Endodermal cell (in vitro differentiated cells): ENCODE measurements around the gene PPP1R9A. TPM values are rescaled to one million over a fixed set of nuclear protein-coding genes. Genes with fewer than 3 reads are reported as not detected.

Experiments
- DNase-seq: peaks from one replicate; pipeline ENCODE4 v3.0.0-alpha.2; 2017
- H3K27ac ChIP-seq: 2 replicates; pipeline ENCODE4 v1.5.1; 2013; ENCODE audit warnings: mild to moderate bottlenecking, low read depth, low read length, moderate library complexity
- H3K27me3 ChIP-seq: 2 replicates; pipeline ENCODE4 v1.6.1; 2013; ENCODE audit warnings: mild to moderate bottlenecking, low read length, moderate library complexity; ENCODE audit not compliant: insufficient read depth, control insufficient read depth, poor library complexity, severe bottlenecking
- H3K36me3 ChIP-seq: 2 replicates; pipeline ENCODE4 v1.7.0; 2013; ENCODE audit warnings: mild to moderate bottlenecking, low read length, moderate library complexity; ENCODE audit not compliant: control insufficient read depth, insufficient read depth
- H3K4me1 ChIP-seq: one replicate; pipeline ENCODE4 v1.7.0; 2013; ENCODE audit warnings: low read length; ENCODE audit not compliant: control insufficient read depth, insufficient read depth
- H3K4me3 ChIP-seq: 2 replicates; pipeline ENCODE4 v1.5.1; 2013; ENCODE audit warnings: mild to moderate bottlenecking, low read length, moderate library complexity
- H3K9ac ChIP-seq: 2 replicates; pipeline ENCODE4 v1.6.1; 2013; ENCODE audit warnings: mild to moderate bottlenecking, low read length, moderate library complexity; ENCODE audit not compliant: poor library complexity, severe bottlenecking; ENCODE audit errors: extremely low read depth
- H3K9me3 ChIP-seq: 2 replicates; pipeline ENCODE4 v1.6.1; 2013; ENCODE audit warnings: mild to moderate bottlenecking, low read length, moderate library complexity; ENCODE audit not compliant: control insufficient read depth
- H3K27ac Mint-ChIP-seq: 2 replicates; pipeline ENCODE4 v1.8.0; 2020; ENCODE audit warnings: mixed read lengths
- H3K27me3 Mint-ChIP-seq: 2 replicates; pipeline ENCODE4 v1.8.0; 2021; ENCODE audit warnings: mild to moderate bottlenecking, mixed read lengths; ENCODE audit not compliant: insufficient read depth
- H3K36me3 Mint-ChIP-seq: 2 replicates; pipeline ENCODE4 v1.8.0; 2020; ENCODE audit warnings: low read depth, mixed read lengths
- H3K4me1 Mint-ChIP-seq: 2 replicates; pipeline ENCODE4 v1.8.0; 2020; ENCODE audit warnings: mixed read lengths
- H3K4me3 Mint-ChIP-seq: 2 replicates; pipeline ENCODE4 v1.8.0; 2020; ENCODE audit warnings: mild to moderate bottlenecking, moderate library complexity, mixed read lengths
- H3K9me3 Mint-ChIP-seq: 2 replicates; pipeline ENCODE4 v1.8.0; 2020; ENCODE audit warnings: mild to moderate bottlenecking, mixed read lengths
- CTCF ChIP-seq: fragments of 200-600 bp; sonication (generic); conservative IDR thresholded peaks from 2 replicates; pipeline ENCODE4 v1.5.0; 2021; ENCODE audit warnings: antibody characterized with exemption, mild to moderate bottlenecking
- WGBS, 2 experiments: methylation state at CpG; one replicate each; pipeline versions ENCODE4 v1.1.5 to v1.1.7; 2013; ENCODE audit warnings: missing lambda C conversion rate in 2 of 2, mixed read lengths in 1 of 2; ENCODE audit not compliant: insufficient coverage in 1 of 2, insufficient read length in 1 of 2; 5-methylcytosine and 5-hydroxymethylcytosine counted together
- total RNA-seq, 2 donors: library from RNA; stranded (reverse); fragmentation: NEBNext Ultra II Directional in 1 of 2; extraction: Animal tissue kit (Norgen Biotek cat#: 25700) in 1 of 2; gene quantifications; 2 replicates in 1 of 2; 3 replicates in 1 of 2; pipeline ENCODE4 v1.2.1, GENCODE V29; 2021

PPP1R9A gene
- total RNA-seq, 2 donors from 2014 or later, result 38.7 to 39.4 TPM

- Histone ChIP-seq H3K27me3 (no peaks in the 10 kb centered on the region), H3K9me3 (no peaks in the 10 kb centered on the region), H3K4me3 (no peak overlapping the region), H3K9ac (no peak overlapping the region), H3K36me3 (no peaks in the 10 kb centered on the region), H3K4me1 (no peaks in the 10 kb centered on the region), H3K27ac (no peak overlapping the region)
- 95% methylated on average over 2 of the region's 2 CpGs; no CpG with 5 or more reads in 1 of the 2 experiments for whole genome bisulfite sequencing, 2 experiments
- DNase-seq, result no peak
- H3K27me3 Mint-ChIP-seq, result no peaks in the 10 kb centered on the region
- H3K36me3 Mint-ChIP-seq, result no peaks in the 10 kb centered on the region
- H3K4me3 Mint-ChIP-seq, result no peak overlapping the region
- no peak for TF ChIP-seq CTCF
- H3K4me1 Mint-ChIP-seq, result no peaks in the 10 kb centered on the region
- H3K9me3 Mint-ChIP-seq, result peaks cover 17% of the 10 kb centered on the region
- H3K27ac Mint-ChIP-seq, result no peak overlapping the region
These were observed 305.8 kb downstream of the PPP1R9A start for GRCh38 chr7:95213148-95213547.

- Mint-ChIP-seq H3K4me1 (no peaks in the 10 kb centered on the region), H3K9me3 (peaks cover 17% of the 10 kb centered on the region), H3K4me3 (no peak overlapping the region), H3K27me3 (no peaks in the 10 kb centered on the region), H3K27ac (no peak overlapping the region), H3K36me3 (no peaks in the 10 kb centered on the region)
- Histone ChIP-seq H3K36me3 (no peaks in the 10 kb centered on the region), H3K4me1 (no peaks in the 10 kb centered on the region), H3K27me3 (no peaks in the 10 kb centered on the region), H3K9me3 (no peaks in the 10 kb centered on the region), H3K9ac (no peak overlapping the region), H3K4me3 (no peak overlapping the region), H3K27ac (no peak overlapping the region)
- WGBS, 2 experiments, result 93 to 95% methylated on average over 5 to 6 of the region's 6 CpGs
- DNase-seq, result no peak
- no peak for TF ChIP-seq CTCF
These were observed 306.6 kb downstream of the PPP1R9A start for GRCh38 chr7:95213809-95214492.

- Mint-ChIP-seq H3K4me1 (peaks cover 5% of the 10 kb centered on the region), H3K36me3 (no peaks in the 10 kb centered on the region), H3K27me3 (no peaks in the 10 kb centered on the region), H3K9me3 (peaks cover 12% of the 10 kb centered on the region), H3K4me3 (no peak overlapping the region), H3K27ac (no peak overlapping the region)
- Histone ChIP-seq H3K4me1 (no peaks in the 10 kb centered on the region), H3K9ac (no peak overlapping the region), H3K4me3 (no peak overlapping the region), H3K36me3 (no peaks in the 10 kb centered on the region), H3K27me3 (no peaks in the 10 kb centered on the region), H3K9me3 (no peaks in the 10 kb centered on the region), H3K27ac (no peak overlapping the region)
- TF ChIP-seq CTCF, result no peak
- WGBS, 2 experiments, result 100% methylated on average over 2 of the region's 2 CpGs; no CpG with 5 or more reads in 1 of the 2 experiments
- no peak for DNase-seq
These were observed 312.3 kb downstream of the PPP1R9A start for GRCh38 chr7:95219721-95220120.
